ENCODE data around the gene EYA3.
A peak's percentile ranks its signal among the peaks of the same experiment; 100 is the strongest.

EYA3 gene

DNA sequence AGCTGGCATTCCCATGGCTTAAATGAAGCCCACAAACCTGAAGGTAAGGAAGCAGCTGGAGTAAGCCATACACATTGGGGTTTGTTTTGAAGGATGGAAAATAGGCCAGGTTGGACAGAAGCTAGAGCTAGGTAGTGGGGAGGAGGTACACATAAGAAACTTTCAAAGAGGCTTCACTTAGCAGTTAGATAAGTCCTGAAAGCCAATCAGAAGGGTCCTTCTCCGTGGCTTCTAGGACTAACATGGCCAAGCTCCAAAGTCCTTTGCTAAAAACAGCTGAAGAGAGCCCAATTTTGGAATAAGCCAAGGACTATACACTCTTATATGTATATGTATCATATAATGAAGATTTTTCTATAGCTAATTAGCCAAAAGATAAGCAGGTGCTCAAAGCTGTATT lies 1.8 kb downstream of the EYA3 start:
- DNase-seq (ENCODE audit: low read depth) = no peak

DNA sequence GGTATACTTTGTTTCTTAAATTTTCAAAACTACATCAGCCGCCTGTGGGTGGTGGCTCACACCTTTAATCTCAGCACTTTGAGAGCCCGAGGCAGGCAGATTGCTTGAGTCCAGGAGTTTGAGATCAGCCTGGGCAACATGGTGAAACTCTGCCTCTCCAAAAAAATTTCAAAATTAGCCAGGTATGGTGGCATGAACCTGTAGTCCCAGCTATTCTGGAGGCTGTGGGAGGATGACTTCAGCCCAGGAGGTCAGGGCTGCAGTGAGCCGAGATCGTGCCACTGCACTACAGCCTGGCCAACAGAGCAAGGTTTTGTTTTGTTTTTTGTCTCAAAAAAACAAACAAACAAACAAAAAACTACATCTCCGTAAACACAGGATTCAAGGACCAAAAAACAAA lies 3.3 kb downstream of the EYA3 start:
- H3K4me3 ChIP-seq (ENCODE audit: low read length) = no peak overlapping the region
- DNase-seq (ENCODE audit: low read depth) = no peak
- TF ChIP-seq, protein P1, sequence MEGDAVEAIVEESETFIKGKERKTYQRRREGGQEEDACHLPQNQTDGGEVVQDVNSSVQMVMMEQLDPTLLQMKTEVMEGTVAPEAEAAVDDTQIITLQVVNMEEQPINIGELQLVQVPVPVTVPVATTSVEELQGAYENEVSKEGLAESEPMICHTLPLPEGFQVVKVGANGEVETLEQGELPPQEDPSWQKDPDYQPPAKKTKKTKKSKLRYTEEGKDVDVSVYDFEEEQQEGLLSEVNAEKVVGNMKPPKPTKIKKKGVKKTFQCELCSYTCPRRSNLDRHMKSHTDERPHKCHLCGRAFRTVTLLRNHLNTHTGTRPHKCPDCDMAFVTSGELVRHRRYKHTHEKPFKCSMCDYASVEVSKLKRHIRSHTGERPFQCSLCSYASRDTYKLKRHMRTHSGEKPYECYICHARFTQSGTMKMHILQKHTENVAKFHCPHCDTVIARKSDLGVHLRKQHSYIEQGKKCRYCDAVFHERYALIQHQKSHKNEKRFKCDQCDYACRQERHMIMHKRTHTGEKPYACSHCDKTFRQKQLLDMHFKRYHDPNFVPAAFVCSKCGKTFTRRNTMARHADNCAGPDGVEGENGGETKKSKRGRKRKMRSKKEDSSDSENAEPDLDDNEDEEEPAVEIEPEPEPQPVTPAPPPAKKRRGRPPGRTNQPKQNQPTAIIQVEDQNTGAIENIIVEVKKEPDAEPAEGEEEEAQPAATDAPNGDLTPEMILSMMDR (IDR thresholded peaks at IDR 0.05; ENCODE audit: insufficient read depth, low read depth, low read length, missing control alignments) = no peak

More for the DNA sequence above, 1.8 kb downstream of the EYA3 start:
- H3K4me3 ChIP-seq (ENCODE audit: low read length) = no peak overlapping the region
- TF ChIP-seq, protein P1 (IDR thresholded peaks at IDR 0.05; ENCODE audit: insufficient read depth, low read depth, low read length, missing control alignments) = no peak

DNA sequence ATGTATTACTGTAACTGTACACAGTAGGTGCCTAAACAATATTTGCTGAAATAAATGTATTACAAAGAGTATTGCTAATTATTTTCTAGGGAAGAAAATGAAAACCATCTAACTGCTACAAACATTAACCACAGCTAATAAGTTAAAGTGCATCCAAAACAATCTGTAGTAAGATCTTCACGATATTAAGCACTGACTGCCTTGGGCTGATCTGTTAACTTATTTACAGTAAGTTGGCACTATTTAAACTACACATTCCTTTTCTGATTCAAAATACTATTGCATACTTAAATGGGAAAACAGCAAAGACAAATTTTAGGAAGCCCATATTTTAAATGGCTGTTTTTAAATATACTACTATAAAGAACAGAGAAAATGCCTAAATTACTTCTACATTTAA lies 4.5 kb downstream of the EYA3 start:
- H3K4me3 ChIP-seq (ENCODE audit: low read length) = no peak overlapping the region
- TF ChIP-seq, protein P1 (IDR thresholded peaks at IDR 0.05; ENCODE audit: insufficient read depth, low read depth, low read length, missing control alignments) = no peak

DNA sequence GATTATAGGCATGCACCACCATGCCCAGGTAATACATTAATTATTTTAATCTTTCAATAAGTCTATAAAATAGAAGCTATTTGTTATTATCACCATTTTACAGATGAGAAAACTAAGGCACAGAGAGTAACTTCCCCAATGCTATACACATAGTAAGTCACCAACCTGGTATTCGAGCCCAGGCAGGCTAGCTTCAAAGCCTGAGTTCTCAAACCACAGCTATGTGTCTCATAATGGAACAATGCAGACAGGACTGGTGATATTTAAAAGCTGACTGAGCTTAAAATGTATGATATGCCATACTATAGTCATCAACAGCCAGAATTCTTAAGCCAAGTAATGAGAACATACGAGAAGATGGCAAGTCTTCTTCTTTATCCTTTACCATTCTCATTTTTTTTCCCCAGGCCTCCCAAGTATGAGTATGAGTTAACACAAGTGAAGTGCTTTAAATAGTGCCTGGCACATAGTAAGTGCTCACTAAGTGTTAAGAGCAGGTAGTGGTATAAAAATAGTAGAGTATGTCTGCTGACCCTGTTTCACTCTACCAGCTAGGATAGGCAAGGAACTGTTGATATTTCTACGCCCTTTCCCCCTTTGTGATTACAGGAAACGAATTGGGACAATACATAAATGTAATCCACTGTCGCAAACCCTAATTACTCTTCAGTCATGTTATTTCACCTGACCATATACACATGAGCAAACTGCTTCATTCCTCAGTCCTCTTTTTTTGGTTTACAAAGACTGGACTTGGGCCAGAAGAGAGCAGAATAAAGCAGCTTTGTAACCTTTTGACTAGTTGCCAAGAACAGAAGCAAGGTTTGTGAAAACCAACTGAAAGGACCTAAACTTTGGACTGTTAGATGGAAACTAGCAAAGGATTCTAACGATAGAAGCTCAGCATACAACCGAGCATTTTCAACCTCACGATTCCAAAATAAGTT lies 9.5 kb downstream of the EYA3 start:
- no peak overlapping the region for H3K4me3 ChIP-seq (ENCODE audit: low read length)
- DNase-seq (ENCODE audit: low read depth) = peak; percentile 81
- TF ChIP-seq, protein P1 (IDR thresholded peaks at IDR 0.05; ENCODE audit: insufficient read depth, low read depth, low read length, missing control alignments) = no peak

More for the DNA sequence above, 4.5 kb downstream of the EYA3 start:
- no peak for DNase-seq (ENCODE audit: low read depth)

DNA sequence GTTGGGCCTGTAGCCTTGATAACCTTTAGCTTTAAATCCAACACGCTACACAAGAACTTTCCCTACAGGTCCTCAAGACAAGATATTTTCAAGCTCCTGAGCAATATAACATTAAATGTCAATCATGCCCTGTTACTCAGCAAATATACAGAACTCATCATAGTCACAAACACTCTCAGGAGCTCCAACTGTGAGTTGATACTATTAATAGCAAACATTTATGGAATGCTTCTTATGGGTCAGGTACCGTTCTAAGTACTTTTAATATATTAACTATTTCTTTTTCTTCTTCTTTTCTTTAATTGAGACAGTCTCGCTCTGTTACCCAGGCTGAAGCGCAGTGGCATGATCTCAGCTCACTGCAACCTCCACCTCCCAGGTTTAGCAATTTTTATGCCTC lies 10.1 kb downstream of the EYA3 start:
- DNase-seq (ENCODE audit: low read depth) = no peak
- TF ChIP-seq, protein P1 (IDR thresholded peaks at IDR 0.05; ENCODE audit: insufficient read depth, low read depth, low read length, missing control alignments) = no peak
- no peak overlapping the region for H3K4me3 ChIP-seq (ENCODE audit: low read length)

DNA sequence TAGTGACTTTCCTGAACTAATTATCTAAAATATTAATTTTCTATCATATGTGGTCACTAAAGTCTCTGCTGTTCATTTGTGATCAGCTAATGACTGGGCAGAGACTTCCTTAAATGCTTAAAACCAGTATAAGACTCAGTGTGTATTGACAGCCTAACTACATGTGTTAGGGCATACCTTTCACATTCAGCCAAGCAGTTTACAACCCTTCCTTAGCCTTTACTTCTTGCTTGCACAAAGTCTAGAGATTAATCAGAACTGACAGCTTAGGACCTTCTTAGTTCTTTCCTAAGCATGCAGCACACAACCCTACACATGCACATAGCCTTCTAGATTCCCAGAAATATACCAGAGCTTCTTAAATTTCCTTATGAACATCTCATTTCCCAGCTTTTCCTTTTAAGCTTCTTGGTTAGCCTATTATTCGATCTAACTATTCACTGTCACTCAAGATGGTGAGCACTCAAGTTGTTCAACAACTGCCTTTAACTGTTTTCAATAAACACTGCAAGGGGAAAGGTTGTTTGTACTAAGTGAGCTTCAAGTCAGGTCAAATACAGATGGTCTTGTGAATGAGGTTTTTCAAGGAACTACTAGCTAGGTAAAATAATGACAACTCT lies 13.4 kb downstream of the EYA3 start:
- no peak for DNase-seq (ENCODE audit: low read depth)
- TF ChIP-seq, protein P1 (IDR thresholded peaks at IDR 0.05; ENCODE audit: insufficient read depth, low read depth, low read length, missing control alignments) = no peak
- H3K4me3 ChIP-seq (ENCODE audit: low read length) = no peak overlapping the region

Data from epithelial cell of esophagus (primary cell).